Liver (tissue), 9 donors: Measurements from ENCODE around the gene CEP57. TPM values are rescaled to one million over a fixed set of nuclear protein-coding genes. Genes with fewer than 3 reads are reported as not detected.

ENCODE experiments used
- DNase-seq: peaks from one replicate; pipeline ENCODE4 v3.0.0-alpha.2; 2017; ENCODE audit warnings: low spot score
- H3K27ac ChIP-seq, 2 donors: one replicate each; pipeline ENCODE4 v1.7.0; 2013; ENCODE audit warnings: inconsistent platforms in 2 of 2, low read length in 2 of 2, control low read depth in 1 of 2, low read depth in 1 of 2, mild to moderate bottlenecking in 1 of 2
- H3K27me3 ChIP-seq, 4 donors: one replicate each; pipeline versions ENCODE4 v1.6.1 to v1.7.0; 2013; ENCODE audit warnings: low read length in 3 of 4, inconsistent platforms in 1 of 4, mild to moderate bottlenecking in 1 of 4, moderate library complexity in 1 of 4; ENCODE audit not compliant: control insufficient read depth in 4 of 4, insufficient read depth in 4 of 4
- H3K36me3 ChIP-seq, 4 donors: one replicate each; pipeline versions ENCODE4 v1.6.1 to v1.7.0; 2013; ENCODE audit warnings: low read length in 3 of 4, mild to moderate bottlenecking in 3 of 4, low read depth in 1 of 4, moderate library complexity in 1 of 4; ENCODE audit not compliant: control insufficient read depth in 4 of 4, insufficient read depth in 3 of 4
- H3K4me1 ChIP-seq, 4 donors: one replicate each; pipeline versions ENCODE4 v1.6.1 to v1.7.0; 2013; ENCODE audit warnings: low read length in 3 of 4, mild to moderate bottlenecking in 3 of 4, moderate library complexity in 1 of 4; ENCODE audit not compliant: control insufficient read depth in 4 of 4, insufficient read depth in 4 of 4
- H3K4me3 ChIP-seq, 3 donors: one replicate each; pipeline versions ENCODE4 v1.6.1 to v1.7.0; 2013; ENCODE audit warnings: low read length in 3 of 3, control low read depth in 1 of 3, low read depth in 1 of 3, mild to moderate bottlenecking in 1 of 3
- H3K9ac ChIP-seq, 2 donors: one replicate each; pipeline ENCODE4 v1.7.0; 2013; ENCODE audit warnings: low read length in 2 of 2, mild to moderate bottlenecking in 2 of 2, moderate library complexity in 2 of 2, control low read depth in 1 of 2, low read depth in 1 of 2
- H3K9me3 ChIP-seq, 4 donors: one replicate each; pipeline versions ENCODE4 v1.6.1 to v1.7.0; 2013; ENCODE audit warnings: low read length in 3 of 4; ENCODE audit not compliant: control insufficient read depth in 4 of 4
- EGR1 ChIP-seq, 2 donors: IDR thresholded peaks; 2 replicates each; pipeline ENCODE4 v1.6.1; 2016 to 2018; ENCODE audit warnings: antibody characterized with exemption in 2 of 2, low read depth in 2 of 2
- FOXA1 ChIP-seq: IDR thresholded peaks from 2 replicates; pipeline ENCODE4 v1.6.1; 2016; ENCODE audit warnings: antibody characterized with exemption
- FOXA2 ChIP-seq: IDR thresholded peaks from 2 replicates; pipeline ENCODE4 v1.6.1; 2016; ENCODE audit warnings: antibody characterized with exemption
- GABPA ChIP-seq, 2 donors: IDR thresholded peaks in 1 of 2; conservative IDR thresholded peaks in 1 of 2; 2 replicates each; pipeline ENCODE4 v1.6.1; 2016; ENCODE audit warnings: antibody characterized with exemption in 2 of 2, mild to moderate bottlenecking in 1 of 2, moderate library complexity in 1 of 2
- HNF4A ChIP-seq, 2 donors: conservative IDR thresholded peaks; 2 replicates each; pipeline ENCODE4 v1.6.1; 2016; ENCODE audit warnings: antibody characterized with exemption in 2 of 2, mild to moderate bottlenecking in 2 of 2
- HNF4G ChIP-seq: IDR thresholded peaks from 2 replicates; pipeline ENCODE4 v1.6.1; 2016; ENCODE audit warnings: antibody characterized with exemption
- JUND ChIP-seq, 2 donors: IDR thresholded peaks; 2 replicates each; pipeline ENCODE4 v1.6.1; 2016; ENCODE audit warnings: antibody characterized with exemption in 2 of 2
- NR2F2 ChIP-seq: IDR thresholded peaks from 2 replicates; pipeline ENCODE4 v1.6.1; 2016; ENCODE audit warnings: antibody characterized with exemption
- RAD21 ChIP-seq, 2 donors: IDR thresholded peaks; 2 replicates each; pipeline ENCODE4 v1.6.1; 2016; ENCODE audit warnings: antibody characterized with exemption in 2 of 2, mild to moderate bottlenecking in 2 of 2
- RXRA ChIP-seq, 2 donors: IDR thresholded peaks; 2 replicates each; pipeline ENCODE4 v1.6.1; 2017 to 2018; ENCODE audit warnings: antibody characterized with exemption in 2 of 2, mild to moderate bottlenecking in 1 of 2
- SP1 ChIP-seq: IDR thresholded peaks from 2 replicates; pipeline ENCODE4 v1.6.1; 2018; ENCODE audit warnings: antibody characterized with exemption, mild to moderate bottlenecking
- TAF1 ChIP-seq: conservative IDR thresholded peaks from 2 replicates; pipeline ENCODE4 v1.6.1; 2016; ENCODE audit warnings: antibody characterized with exemption, mild to moderate bottlenecking
- YY1 ChIP-seq: IDR thresholded peaks from 2 replicates; pipeline ENCODE4 v1.6.1; 2016; ENCODE audit warnings: antibody characterized with exemption, mild to moderate bottlenecking
- WGBS: extraction: QIAGEN DNeasy Blood & Tissue Kit; methylation state at CpG from one replicate; pipeline ENCODE4 v1.1.7; 2013; 5-methylcytosine and 5-hydroxymethylcytosine counted together
- polyA plus RNA-seq, 2 donors: library from polyadenylated mRNA; stranded (reverse) in 1 of 2; unstranded in 1 of 2; fragments of 200-250 nt in 1 of 2; fragments of >200 nt in 1 of 2; fragmentation: Nextera tagmentation in 1 of 2; extraction: Ambion mirVana in 1 of 2; gene quantifications; one replicate each; pipeline versions ENCODE4 v1.2.1 to v1.2.3, GENCODE V29; 2013 to 2015
- total RNA-seq, 2 donors: library from RNA; depleted of rRNA; stranded (reverse); fragments of >200 nt; gene quantifications; one replicate each; pipeline ENCODE4 v1.2.3, GENCODE V29; 2014
- TF ChIP-seq, protein P1 (sequence below): IDR thresholded peaks from 2 replicates; pipeline ENCODE4 v1.6.1; 2016; ENCODE audit warnings: antibody characterized with exemption, mild to moderate bottlenecking
- TF ChIP-seq, protein P2 (sequence below): IDR thresholded peaks from 2 replicates; pipeline ENCODE4 v1.6.1; 2016; ENCODE audit warnings: antibody characterized with exemption
- TF ChIP-seq, protein P3 (sequence below): IDR thresholded peaks from 2 replicates; pipeline ENCODE4 v1.6.1; 2016; ENCODE audit warnings: antibody characterized with exemption
- TF ChIP-seq, protein P4 (sequence below): fragments of 150-350 bp; IDR thresholded peaks from 2 replicates; pipeline ENCODE4 v1.5.1; 2017; ENCODE audit warnings: improper control_type of control experiment, low read depth, low read length; ENCODE audit not compliant: missing input control
- TF ChIP-seq, protein P5 (sequence below): IDR thresholded peaks from 2 replicates; pipeline ENCODE4 v1.6.1; 2016; ENCODE audit warnings: antibody characterized with exemption
- donor health status: healthy.
- donor health status: healthy.
- donor health status: healthy.
- donor health status: healthy.
- donor health status: healthy.

Gene CEP57
- total and polyA plus RNA-seq, 4 donors: 11.2 to 32.8 (median 31.1) TPM

DNA sequence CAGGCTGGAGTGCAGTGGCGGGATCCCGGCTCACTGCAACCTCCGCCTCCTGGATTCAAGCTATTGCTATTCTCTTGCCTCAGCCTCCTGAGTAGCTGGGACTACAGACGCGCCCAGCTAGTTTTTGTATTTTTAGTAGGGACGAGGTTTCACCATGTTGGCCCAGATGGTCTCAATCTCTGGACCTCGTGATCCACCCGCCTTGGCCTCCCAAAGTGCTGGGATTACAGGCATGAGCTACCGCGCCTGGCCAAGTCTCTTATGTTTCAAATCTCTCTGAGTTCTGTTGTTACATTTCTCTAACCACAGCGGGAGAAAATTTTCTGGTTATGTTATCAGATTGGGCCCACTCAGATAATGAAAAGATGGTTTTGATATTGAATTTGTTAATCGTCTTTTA is 10.1 kb downstream of the CEP57 start:
- no peak overlapping the region for H3K4me3 ChIP-seq
- no peaks in the 10 kb centered on the region for H3K9me3 ChIP-seq
- no peaks in the 10 kb centered on the region for H3K27me3 ChIP-seq
- TF ChIP-seq, protein P1, sequence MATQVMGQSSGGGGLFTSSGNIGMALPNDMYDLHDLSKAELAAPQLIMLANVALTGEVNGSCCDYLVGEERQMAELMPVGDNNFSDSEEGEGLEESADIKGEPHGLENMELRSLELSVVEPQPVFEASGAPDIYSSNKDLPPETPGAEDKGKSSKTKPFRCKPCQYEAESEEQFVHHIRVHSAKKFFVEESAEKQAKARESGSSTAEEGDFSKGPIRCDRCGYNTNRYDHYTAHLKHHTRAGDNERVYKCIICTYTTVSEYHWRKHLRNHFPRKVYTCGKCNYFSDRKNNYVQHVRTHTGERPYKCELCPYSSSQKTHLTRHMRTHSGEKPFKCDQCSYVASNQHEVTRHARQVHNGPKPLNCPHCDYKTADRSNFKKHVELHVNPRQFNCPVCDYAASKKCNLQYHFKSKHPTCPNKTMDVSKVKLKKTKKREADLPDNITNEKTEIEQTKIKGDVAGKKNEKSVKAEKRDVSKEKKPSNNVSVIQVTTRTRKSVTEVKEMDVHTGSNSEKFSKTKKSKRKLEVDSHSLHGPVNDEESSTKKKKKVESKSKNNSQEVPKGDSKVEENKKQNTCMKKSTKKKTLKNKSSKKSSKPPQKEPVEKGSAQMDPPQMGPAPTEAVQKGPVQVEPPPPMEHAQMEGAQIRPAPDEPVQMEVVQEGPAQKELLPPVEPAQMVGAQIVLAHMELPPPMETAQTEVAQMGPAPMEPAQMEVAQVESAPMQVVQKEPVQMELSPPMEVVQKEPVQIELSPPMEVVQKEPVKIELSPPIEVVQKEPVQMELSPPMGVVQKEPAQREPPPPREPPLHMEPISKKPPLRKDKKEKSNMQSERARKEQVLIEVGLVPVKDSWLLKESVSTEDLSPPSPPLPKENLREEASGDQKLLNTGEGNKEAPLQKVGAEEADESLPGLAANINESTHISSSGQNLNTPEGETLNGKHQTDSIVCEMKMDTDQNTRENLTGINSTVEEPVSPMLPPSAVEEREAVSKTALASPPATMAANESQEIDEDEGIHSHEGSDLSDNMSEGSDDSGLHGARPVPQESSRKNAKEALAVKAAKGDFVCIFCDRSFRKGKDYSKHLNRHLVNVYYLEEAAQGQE: no peak
- TF ChIP-seq TAF1 (no peak), RXRA (IDR thresholded peaks at IDR 0.05) (no peak), NR2F2 (no peak), GABPA (IDR thresholded peaks at IDR 0.05 in 1 of 2, conservative IDR thresholded peaks at IDR 0.05 in 1 of 2) (no peak), JUND (IDR thresholded peaks at IDR 0.05) (no peak), HNF4A (conservative IDR thresholded peaks at IDR 0.05) (no peak), RAD21 (IDR thresholded peaks at IDR 0.05) (no peak), YY1 (no peak), FOXA2 (no peak), HNF4G (no peak), SP1 (no peak), FOXA1 (no peak), EGR1 (IDR thresholded peaks at IDR 0.05; ENCODE audit: low read depth in 2 of 2) (no peak)
- TF ChIP-seq, protein P2, sequence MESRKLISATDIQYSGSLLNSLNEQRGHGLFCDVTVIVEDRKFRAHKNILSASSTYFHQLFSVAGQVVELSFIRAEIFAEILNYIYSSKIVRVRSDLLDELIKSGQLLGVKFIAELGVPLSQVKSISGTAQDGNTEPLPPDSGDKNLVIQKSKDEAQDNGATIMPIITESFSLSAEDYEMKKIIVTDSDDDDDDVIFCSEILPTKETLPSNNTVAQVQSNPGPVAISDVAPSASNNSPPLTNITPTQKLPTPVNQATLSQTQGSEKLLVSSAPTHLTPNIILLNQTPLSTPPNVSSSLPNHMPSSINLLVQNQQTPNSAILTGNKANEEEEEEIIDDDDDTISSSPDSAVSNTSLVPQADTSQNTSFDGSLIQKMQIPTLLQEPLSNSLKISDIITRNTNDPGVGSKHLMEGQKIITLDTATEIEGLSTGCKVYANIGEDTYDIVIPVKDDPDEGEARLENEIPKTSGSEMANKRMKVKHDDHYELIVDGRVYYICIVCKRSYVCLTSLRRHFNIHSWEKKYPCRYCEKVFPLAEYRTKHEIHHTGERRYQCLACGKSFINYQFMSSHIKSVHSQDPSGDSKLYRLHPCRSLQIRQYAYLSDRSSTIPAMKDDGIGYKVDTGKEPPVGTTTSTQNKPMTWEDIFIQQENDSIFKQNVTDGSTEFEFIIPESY: no peak
- TF ChIP-seq, protein P3, sequence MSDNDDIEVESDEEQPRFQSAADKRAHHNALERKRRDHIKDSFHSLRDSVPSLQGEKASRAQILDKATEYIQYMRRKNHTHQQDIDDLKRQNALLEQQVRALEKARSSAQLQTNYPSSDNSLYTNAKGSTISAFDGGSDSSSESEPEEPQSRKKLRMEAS: no peak
- TF ChIP-seq, protein P4, sequence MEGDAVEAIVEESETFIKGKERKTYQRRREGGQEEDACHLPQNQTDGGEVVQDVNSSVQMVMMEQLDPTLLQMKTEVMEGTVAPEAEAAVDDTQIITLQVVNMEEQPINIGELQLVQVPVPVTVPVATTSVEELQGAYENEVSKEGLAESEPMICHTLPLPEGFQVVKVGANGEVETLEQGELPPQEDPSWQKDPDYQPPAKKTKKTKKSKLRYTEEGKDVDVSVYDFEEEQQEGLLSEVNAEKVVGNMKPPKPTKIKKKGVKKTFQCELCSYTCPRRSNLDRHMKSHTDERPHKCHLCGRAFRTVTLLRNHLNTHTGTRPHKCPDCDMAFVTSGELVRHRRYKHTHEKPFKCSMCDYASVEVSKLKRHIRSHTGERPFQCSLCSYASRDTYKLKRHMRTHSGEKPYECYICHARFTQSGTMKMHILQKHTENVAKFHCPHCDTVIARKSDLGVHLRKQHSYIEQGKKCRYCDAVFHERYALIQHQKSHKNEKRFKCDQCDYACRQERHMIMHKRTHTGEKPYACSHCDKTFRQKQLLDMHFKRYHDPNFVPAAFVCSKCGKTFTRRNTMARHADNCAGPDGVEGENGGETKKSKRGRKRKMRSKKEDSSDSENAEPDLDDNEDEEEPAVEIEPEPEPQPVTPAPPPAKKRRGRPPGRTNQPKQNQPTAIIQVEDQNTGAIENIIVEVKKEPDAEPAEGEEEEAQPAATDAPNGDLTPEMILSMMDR: no peak
- TF ChIP-seq, protein P5, sequence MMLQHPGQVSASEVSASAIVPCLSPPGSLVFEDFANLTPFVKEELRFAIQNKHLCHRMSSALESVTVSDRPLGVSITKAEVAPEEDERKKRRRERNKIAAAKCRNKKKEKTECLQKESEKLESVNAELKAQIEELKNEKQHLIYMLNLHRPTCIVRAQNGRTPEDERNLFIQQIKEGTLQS: no peak
- no peak for DNase-seq
- H3K4me1 ChIP-seq: peaks cover 4 to 13% (median 9%) of the 10 kb centered on the region in 4 donors
- H3K36me3 ChIP-seq: peaks cover 2 to 17% (median 6%) of the 10 kb centered on the region in 4 donors
- 92% methylated on average over 12 of the region's 12 CpGs for WGBS
- H3K9ac ChIP-seq: no peak overlapping the region
- no peak overlapping the region for H3K27ac ChIP-seq
